NCI-H510A treated with DMSO at 0.1 percent for 48 hours (cell line): ENCODE measurements around the gene HNRNPH2.

Experiments used
- DNase-seq: peaks from one replicate; lab custom pipeline; 2025; lab: John Stamatoyannopoulos, UW

The HNRNPH2 gene

GRCh38 chrX:101462892-101463291 lies 54.9 kb downstream of the HNRNPH2 start:
- DNase-seq = peak; percentile 8
